HEK293T (cell line): ENCODE data around the gene DLG5.

Experiments used
- ARNT ChIP-seq: fragments of 450-650 bp; IDR thresholded peaks from 2 replicates; pipeline ENCODE4 v1.6.1; 2017; ENCODE audit warnings: mild to moderate bottlenecking
- BHLHE40 ChIP-seq: fragments of 450-650 bp; IDR thresholded peaks from 2 replicates; pipeline ENCODE4 v1.6.1; 2016; ENCODE audit warnings: mild to moderate bottlenecking, moderate library complexity, borderline replicate concordance
- FOXM1 ChIP-seq: fragments of 450-650 bp; IDR thresholded peaks from 2 replicates; pipeline ENCODE4 v1.6.1; 2017; ENCODE audit warnings: mild to moderate bottlenecking, borderline replicate concordance
- NFRKB ChIP-seq: fragments of 450-650 bp; IDR thresholded peaks from 2 replicates; pipeline ENCODE4 v1.6.1; 2016; ENCODE audit warnings: mild to moderate bottlenecking, moderate library complexity
- TF ChIP-seq, protein P1 (sequence below): fragments of 450-650 bp; IDR thresholded peaks from 2 replicates; pipeline ENCODE4 v1.6.1; 2016

DNA sequence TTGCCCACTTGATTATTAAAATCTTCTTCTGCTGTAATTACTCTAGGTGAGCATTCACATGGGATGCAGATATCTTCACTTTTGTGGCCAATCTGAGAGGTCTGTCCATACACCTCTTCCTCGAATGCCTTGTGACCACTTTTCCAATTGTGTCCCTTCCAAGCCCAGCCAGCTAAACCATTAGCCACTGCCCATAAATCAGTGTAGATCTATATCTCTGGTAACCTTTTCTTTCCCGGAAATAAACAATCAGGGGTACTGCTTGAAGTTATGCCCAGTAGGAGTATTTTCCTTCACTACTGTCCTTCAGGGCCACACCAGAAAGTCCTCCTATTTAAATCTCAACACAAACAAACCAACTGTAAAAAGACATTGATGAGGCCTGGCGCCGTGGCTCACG lies 184.4 kb downstream of the DLG5 start:
- TF ChIP-seq FOXM1 = no peak
- TF ChIP-seq, protein P1, sequence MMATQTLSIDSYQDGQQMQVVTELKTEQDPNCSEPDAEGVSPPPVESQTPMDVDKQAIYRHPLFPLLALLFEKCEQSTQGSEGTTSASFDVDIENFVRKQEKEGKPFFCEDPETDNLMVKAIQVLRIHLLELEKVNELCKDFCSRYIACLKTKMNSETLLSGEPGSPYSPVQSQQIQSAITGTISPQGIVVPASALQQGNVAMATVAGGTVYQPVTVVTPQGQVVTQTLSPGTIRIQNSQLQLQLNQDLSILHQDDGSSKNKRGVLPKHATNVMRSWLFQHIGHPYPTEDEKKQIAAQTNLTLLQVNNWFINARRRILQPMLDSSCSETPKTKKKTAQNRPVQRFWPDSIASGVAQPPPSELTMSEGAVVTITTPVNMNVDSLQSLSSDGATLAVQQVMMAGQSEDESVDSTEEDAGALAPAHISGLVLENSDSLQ = no peak
- TF ChIP-seq ARNT = no peak
- no peak for TF ChIP-seq BHLHE40
- TF ChIP-seq NFRKB = no peak
